GM21723 (cell line): ENCODE measurements around the gene ADGRV1.
A peak's percentile ranks its signal among the peaks of the same experiment; 100 is the strongest.
"Not testable (repeated sequence)": the region's sequence is repeated elsewhere in the genome, so short reads cannot be mapped to it uniquely, and the experiment has no call there.

Experiments used
- ATAC-seq: cut with Tn5 transposase; IDR thresholded peaks from one replicate; pipeline ENCODE4 v1.9.1; 2021; ENCODE audit warnings: mild to moderate bottlenecking, moderate library complexity; ENCODE audit not compliant: unreplicated experiment

Gene ADGRV1

DNA sequence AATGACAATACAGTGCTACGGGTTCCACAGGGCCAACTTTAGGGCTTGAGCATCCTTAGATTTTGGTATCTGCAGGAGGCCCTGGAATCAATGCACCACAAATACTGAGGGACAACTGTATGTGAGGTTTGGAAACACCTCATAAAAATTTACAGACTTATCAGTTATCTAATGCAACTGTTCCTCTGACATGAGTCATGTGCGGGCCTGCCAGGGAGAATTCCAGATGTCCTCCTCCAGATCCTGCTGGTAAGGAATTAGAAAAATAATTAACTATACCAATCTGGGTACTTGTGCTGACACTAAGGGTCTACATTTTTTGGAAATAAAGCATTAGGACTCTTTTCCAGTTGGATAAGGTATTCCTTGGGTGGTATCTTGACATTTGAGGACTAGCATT is 491.2 kb downstream of the ADGRV1 start:
- ATAC-seq: no peak

- ATAC-seq: not testable (repeated sequence)
Observed at GRCh38 chr5:91052411-91052810, 493.8 kb downstream of the ADGRV1 start.

DNA sequence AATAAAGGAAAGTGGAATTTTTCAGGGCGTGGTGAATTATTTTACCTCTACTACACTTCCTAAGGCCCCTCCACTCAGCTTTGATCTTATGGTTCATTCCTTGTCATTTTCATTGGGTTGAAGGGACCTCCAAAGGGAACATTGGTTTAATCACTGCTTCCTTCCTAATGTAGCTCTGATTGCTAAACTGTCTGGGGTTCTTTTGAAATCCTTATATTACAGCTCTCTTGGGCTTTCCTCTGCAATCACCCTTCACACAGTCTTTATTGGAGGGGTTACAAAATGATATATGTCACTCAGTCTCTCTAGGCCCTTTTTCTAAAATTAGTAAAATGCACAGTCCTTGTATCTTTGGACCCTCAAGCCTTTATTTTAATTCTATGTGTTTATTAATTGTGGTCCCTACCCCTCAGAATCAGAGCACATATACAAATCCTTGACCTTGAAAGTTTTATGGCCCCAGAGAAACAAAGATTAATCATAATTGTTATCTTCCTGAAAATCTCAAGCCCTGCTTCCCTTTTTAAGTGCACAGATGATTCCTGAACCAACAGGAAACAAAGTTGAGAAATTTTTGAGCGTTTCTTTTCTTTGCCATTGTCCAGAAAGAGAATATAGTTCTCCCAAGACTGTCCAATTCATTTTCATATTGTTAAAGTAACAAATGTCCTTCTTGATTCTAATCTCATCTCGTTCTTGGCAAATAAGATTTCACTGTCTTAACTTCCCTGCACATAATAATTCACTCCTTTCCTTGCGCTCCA is 494.6 kb downstream of the ADGRV1 start:
- no peak for ATAC-seq

DNA sequence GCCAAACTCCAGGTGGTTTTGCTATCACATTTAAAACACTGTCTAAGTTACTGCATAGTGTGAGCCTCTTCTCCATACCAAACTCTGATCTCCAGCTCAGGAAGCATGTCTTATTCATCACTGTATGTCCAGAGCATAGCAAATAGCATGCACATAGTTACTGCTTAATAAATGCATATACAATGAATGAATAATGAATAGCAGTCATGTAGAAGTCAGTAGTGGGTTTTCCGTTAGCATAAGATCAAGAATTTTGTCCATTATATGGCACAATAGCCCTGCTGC is 495.1 kb downstream of the ADGRV1 start:
- ATAC-seq: no peak

DNA sequence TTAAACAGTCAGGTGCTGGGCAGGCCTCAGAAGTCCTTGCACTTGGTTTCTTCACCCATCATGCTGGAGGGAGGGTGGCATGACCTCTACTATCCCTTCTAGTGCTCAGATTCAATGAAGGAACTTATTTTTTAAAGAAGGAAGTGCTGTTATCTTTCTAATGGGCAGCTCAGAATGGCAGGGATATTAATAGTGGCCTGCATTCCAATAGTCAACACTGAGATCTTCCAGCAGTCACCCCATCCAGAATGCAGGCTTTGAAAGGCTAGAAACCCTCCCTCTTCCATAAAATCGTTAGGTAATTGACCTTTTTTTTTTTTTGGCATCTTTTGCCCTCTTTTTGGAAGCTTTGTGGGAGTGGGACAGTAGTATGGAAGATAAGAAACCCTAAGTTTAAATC is 499.6 kb downstream of the ADGRV1 start:
- no peak for ATAC-seq

- ATAC-seq: no peak
Observed at GRCh38 chr5:91058575-91058974, 500.0 kb downstream of the ADGRV1 start.

GRCh38 chr5:91059409-91059808 is 500.8 kb downstream of the ADGRV1 start:
- peak; percentile 82 for ATAC-seq

GRCh38 chr5:91061094-91061493 is 502.5 kb downstream of the ADGRV1 start:
- ATAC-seq: no peak

- ATAC-seq: no peak
Observed at GRCh38 chr5:91061946-91062562, 503.5 kb downstream of the ADGRV1 start.

DNA sequence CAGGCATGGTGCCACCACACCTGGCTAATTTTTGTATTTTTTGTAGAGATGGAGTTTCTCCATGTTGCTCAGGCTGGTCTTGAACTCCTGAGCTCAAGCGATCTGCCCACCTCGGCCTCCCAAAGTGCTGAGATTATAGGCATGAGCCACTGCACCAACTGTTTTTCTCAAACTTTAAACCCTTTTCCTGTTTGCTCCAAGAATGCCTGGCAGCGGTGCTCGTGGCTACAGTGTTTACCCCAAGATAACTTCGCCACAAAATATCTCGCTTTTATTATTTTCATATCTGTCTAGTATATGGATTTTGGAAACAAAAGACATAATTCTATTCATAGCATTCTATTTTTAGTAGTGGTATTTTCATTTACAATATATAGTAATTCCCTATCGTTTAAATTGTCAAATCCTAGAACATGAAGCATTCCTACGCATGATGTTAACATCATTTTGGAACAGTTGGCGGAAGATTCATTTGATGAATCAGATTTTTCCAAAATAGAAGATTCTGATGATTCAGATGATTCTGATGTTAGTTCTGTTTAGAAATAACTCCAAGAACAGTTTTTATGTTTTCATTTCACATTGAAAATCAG is 504.6 kb downstream of the ADGRV1 start:
- ATAC-seq: not testable (repeated sequence)

DNA sequence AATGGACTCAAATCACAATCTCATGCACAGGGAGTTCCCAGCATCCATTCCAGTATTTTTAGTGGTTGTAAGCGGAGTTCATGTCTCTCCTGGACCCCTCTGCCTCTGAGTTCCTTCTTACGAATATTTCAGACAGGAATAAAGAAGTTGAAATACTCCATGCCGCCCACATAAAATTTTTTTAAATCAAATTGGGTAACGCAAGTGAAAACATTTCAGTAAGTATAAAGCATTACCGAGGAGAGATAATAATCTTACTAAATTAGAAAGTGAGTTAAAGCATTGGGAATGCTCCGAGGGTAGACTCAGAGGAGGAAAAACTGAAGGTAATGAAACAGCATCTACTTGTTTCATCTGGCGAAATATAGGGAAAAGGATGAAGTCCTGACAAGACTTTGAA is 506.9 kb downstream of the ADGRV1 start:
- no peak for ATAC-seq

- no peak for ATAC-seq
Observed at GRCh38 chr5:91069364-91069763, 510.8 kb downstream of the ADGRV1 start.

DNA sequence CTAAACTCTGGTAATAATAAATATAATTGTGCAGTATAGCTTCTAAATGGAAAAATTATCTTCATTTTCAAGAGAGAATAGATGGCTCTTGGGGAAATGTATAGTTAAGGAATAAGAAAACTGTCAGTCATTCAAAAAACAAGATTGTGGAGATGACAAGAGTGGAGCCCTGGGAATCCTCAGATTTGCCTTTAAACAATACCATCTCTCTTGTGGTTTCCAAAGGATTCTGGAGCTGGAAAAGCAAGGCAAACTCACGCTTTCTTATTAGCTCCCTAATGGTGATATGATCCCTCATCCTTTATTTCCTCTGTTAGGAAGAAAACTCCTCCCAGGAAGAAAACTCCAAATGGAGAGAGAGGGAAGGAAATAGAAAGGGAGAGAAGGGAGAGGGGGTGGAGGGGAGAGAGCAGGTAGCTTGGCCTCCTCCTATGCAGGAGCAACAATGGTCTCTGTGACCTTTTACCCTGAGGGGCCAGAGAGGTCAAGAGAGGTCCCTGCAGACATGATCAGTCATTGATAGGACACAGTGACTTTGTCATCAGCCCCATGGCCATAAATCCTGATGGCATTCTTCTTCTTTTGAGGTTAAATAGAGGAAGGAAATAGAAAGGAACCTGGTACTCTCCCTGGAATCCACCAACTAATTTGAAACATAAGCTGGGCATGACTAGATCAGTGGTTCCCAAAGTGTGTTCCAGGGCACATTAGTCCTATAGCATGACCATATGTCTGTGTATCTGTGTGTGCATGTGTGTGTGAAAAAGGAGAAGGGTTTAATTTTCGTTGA is 512.4 kb downstream of the ADGRV1 start:
- no peak for ATAC-seq

DNA sequence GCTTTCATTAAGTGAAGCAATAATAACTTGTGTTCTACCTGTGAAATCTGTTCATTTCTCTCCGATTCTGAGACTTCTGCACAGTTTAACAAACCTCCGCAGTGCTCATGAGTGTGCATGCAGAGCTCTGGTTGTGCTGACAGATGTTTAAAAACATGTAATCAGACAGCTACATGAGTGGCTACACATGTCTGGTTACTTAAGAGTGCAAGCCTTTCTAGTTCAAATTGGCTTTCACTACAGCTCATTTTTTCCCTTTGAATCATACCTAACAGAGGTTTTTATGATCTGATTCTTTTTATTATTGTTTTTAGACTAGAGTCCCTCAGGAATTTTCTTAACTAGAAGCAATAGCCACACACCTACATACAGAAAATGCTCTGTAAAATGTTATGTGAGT is 514.3 kb downstream of the ADGRV1 start:
- ATAC-seq: no peak

DNA sequence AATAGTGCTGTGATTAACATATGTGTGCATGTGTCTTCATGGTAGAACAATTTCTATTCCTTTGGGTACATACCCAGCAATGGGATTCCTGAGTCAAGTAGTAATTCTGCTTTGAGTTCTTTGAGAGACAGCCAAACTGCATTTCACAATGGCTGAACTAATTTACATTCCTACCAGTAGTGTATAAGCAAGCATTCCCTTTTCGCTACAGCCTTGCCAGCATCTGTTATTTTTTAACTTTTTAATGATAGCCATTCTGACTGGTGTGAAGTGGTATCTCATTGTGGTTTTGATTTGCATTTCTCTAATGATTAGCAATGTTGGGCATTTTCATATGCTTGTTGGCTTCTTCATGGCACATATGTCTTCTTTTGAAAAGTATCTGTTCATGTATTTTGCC is 516.0 kb downstream of the ADGRV1 start:
- no peak for ATAC-seq

DNA sequence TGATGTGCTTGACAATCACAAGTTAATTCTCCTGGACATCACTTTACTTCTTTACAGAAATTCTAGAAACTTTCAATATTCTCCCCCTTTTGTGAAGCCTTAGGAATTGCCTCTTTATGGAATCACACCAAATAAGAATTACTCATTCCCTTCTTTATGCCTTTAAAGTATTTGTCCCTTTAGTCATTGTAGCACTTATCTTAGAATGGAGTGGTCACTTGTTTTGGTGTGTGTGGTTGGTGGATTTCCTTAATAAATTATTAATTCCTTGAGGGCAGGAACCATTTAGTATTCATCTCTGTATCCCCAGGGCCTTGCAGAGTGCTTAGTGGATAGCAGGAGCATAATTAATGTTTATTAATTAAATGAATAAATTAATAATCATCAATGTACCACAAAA is 517.5 kb downstream of the ADGRV1 start:
- ATAC-seq: no peak

GRCh38 chr5:91077623-91078022 is 519.0 kb downstream of the ADGRV1 start:
- ATAC-seq: no peak

DNA sequence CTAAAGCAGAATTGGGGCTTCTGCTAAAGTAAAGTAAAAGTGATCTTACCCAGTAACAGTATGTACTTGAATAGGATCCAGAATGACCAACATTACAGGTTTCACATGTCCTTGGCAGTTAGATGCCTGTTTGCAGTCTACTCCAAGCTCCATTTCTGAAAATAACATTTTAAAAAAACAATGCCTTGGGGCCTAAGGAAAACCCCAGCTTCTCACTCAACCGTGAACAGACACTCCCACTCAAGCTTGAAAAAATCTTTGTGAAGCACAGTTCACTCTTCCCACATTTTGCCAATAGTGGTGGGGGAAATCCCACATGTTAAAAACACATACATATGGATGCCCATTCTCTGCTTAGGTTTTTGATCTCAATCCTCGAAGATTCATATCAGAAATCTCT is 520.4 kb downstream of the ADGRV1 start:
- ATAC-seq: no peak

GRCh38 chr5:91089758-91090157 is 531.2 kb downstream of the ADGRV1 start:
- ATAC-seq: no peak

- no peak for ATAC-seq
Observed at GRCh38 chr5:91090995-91091394, 532.4 kb downstream of the ADGRV1 start.

DNA sequence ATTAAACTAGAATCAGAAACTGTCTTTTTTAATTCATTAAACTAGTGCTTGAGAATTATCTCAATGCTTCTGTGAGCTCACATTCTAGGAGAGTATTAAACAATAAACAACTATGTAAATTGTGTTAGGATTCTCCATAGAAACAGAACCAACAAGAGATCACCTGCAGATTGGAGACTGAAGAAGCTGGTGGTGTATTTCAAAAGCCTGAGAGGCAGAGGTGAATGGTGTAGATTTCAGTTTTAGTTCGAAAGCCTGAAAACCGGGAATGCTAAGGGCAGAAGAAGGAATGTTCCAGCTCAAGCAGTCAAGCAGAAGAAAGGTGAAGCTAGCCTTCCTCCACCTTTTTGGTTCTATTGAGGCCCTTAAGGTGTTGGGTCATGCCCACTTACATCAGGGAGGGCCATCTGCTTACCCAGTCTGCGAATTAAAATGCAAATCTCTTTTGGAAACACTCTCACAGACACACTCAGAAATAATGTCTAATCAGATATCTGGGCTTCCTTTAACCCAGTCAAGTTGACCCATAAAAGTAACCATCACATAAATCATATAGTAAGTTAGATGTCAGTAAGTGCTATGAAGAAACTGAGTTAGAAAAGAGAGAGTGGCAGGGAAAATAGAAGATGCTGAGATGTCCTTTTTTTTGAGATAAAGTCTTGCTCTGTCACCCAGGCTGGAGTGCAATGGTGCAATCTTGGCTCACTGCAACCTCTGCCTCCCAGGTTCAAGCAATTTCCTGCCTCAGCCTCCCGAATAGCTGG is 533.1 kb downstream of the ADGRV1 start:
- ATAC-seq: no peak
